HuH-7 (cell line): Measurements from ENCODE around the gene CYB5B.

Experiments
- DNase-seq: peaks from one replicate; pipeline ENCODE4 v3.0.0; 2011; ENCODE audit warnings: low spot score

The CYB5B gene

DNA sequence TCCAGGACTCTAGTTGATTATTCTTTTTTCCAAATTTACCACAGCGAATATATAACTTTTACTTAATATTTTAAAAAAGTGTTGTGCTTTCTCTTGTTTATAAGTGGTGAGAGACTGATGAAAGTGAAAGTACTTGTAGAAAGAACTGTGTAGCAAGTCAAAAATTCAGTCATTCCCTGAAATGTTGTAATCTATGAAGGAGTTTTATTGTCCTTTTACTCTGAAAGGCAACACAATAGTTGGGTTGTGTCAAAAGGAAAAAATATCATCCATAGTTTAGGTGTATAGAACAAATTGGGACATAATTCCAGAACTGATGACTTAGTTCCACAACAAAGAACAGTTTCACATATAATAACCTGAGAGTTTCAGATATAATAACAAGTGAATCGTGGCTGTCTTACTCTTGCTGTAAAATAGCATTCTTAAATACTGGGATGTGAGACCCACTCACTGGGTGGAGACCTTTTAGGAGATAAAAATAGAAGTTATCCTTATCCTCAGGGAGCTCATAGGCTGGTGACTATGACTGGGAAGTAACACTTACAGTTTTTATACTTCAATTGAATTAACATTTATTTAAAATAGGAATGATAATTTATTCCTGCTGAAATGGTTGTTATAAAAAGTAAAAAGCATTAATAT is 20.6 kb downstream of the CYB5B start:
- no peak for DNase-seq

DNA sequence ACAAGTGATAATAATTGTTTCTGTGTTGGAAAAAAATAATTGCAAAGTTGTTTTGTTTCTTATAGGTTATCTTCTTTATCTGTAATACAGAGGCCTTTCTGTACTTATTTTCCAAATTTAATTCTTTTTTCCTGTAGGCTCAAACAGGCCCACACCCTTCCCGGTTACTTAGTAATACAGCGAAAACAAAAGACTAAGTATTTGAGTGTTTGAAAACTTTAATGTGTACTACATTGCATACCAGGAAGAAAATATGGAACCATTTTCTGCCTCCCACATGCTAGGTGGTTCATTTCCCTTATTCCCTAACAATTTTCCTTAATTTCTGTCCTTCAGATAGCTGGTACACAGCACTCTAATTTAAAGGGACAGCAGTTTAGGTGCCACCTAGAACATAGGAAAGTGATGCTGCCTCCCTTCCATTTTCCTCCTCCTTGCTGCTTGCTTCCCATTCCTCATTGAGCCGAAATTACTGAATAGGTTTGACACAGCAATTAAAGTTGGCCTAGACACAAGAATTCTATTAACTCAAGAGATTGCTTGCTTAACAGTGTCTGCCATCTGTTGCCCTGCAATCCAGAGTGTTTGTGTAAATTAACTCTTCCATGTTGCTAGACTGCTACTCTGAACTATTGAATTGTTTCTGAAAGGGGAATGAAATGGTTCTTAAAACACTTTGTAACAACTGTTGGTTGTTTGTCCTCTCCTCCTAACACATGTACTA is 24.2 kb downstream of the CYB5B start:
- DNase-seq = no peak

DNA sequence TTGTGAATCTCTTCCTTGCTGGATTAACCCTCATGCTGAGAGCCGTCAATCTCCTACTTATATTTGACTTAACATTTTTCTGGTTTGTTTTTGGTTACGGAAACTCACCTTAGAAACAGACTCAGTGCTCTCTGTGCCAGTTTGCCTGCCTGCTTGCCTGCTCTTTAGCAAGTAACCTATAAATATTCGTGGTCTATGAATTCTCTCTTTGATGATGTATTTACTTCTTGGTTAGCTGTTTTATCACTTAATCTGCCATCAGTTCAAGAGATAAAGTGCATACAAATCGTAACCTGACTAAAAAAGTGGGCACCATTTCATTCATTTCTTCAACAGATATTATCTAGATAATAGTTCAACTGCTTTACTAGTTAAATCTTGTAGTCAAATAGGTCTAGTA is 26.7 kb downstream of the CYB5B start:
- DNase-seq = no peak

DNA sequence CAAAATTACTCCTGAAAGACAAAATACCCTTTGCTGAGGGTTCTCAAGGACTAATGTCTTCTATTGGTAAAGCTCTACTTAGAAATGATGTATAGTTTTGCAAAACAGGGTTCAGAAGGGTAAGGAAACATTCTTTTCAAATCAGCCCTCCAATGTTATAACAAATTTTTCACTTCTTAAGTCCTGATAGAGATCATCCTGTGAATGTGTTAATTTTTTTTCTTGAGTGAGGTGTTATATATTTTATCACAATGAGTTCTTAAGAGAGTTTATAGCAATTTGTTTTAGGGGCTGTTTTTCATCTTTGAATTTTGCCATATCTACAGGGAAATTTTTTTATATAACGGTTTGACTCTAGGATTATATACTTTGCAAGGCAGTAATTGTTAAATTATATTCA is 29.5 kb downstream of the CYB5B start:
- DNase-seq = no peak

DNA sequence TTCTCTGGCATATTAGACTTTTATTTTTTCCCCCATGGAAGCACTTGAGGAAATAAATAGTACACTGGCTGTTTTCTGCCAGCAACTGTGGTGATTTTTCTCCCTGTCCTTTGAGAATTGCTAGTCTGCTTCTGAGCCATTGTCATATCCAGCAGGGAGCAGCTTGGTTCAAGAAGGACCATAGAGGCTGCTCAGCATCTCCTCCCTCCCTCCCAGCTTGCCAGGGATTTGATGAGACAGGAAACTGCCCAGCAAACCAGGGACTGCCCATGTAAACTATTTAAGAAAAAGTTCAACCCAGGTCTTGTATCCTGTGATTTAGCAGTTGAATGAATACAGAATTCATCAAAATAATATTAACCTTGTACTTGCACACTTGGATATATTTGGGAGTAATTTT is 39.5 kb downstream of the CYB5B start:
- no peak for DNase-seq

DNA sequence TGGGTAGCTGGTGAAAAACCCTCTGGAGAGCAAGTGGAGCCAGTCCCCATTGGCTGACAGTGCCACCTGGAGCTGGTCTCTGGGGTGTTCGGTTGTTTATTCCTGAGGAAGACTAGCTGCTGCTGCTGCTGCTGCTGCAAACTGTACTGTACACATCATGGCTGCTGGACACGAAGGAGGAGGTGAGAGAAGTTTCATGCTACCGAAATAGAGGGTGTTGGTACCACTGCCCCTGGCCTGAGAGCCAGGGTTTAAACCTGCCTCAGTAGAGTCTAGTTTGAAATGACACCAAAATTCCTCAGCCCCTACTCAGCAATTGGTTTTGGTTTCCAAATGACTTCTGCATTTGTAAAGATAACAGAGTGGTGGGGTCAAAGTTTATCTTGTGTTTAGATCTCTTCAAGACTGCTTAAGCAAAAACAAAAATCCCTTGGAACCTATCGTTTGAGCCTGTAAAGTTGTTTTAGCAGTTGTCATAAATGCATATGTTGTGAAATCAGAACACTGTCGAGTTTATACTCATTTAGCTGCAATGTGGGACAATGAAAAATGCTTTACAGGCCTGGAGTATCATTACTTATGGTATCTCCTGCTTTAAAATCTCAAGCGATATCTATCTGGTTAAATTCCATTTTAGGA is 40.8 kb downstream of the CYB5B start:
- DNase-seq = no peak

DNA sequence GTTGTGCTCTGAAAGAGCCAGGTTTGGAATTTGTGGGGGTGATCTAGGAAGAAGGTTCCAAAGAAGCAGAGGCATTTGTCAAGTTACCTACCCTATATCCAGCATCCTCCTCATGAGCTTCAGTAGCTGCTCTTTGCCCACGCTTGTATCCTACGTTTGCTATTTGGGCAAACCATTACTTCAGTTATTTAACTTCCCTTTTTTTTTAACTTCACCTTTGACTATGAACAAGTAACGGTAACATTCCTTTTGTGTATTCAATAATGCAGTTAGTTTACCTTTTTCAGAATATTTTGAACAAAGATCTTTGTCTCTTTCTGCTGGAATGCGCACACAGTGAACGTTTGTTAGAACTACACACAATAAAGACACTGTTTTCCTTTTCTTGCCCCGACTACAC is 41.5 kb downstream of the CYB5B start:
- no peak for DNase-seq

DNA sequence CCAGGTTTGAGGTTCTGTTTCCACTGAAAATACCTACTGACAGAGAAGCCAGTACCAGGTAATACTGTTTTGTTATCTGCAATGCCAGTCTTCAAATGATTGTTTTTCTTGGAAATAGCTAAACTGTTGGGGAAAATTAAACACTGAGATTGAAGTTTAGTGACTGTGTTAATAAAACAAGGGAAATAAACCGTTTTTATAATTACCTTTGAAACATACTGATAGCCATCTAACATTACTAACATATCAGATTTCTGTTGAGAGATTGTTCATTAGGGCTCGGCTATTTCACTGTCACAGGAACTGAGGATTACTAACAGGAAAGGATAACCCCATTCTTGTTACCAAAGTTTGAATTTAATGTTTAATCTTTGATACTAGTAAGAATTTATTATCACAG is 42.1 kb downstream of the CYB5B start:
- DNase-seq = no peak

DNA sequence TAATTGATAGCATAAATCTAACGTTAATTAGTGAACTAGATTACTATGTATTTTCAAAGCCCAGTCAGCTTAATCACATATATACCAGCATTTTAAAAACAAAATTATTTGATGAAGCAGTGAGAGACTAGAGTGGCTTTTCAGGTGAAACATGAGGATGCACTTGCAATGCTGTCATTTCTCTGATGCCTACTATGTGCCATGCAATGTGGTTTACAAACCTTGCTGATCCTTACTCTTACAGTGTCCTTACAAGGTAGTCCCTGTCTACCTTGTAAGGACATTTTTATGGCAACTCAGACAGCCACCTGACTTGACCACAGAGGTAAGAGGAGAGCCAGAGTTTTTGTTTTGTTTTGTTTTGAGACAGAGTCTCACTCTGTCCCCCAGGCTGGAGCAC is 42.7 kb downstream of the CYB5B start:
- DNase-seq = no peak

DNA sequence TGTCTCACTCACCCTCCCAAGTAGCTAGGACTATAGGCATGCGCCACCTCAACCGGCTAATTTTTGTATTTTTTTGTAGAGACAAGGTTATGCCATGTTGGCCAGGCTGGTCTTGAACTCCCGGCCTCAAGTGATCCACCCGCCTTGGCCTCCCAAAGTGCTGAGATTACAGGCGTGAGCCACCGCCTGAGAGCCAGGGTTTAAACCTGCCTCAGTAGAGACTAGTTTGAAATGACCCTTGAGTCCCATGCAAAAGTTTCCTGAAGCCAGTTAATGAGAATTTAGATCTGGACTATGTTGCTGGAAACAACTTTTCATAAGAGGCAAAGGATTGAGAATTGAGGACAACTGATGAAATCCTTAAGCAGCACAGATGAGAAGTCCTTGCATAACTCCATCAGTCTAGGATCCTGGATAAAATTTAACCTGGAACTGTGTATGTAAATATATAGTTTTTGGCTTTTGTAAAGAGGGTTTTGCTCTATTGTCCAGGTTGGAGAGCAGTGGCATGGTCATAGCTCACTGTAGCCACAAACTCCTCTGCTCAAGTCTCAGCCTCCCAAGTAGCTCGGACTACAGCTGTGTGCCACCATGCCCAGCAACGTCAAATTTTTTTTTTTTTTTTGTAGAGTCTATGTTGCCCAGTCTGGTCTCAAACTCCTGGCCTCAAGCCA is 43.2 kb downstream of the CYB5B start:
- no peak for DNase-seq

DNA sequence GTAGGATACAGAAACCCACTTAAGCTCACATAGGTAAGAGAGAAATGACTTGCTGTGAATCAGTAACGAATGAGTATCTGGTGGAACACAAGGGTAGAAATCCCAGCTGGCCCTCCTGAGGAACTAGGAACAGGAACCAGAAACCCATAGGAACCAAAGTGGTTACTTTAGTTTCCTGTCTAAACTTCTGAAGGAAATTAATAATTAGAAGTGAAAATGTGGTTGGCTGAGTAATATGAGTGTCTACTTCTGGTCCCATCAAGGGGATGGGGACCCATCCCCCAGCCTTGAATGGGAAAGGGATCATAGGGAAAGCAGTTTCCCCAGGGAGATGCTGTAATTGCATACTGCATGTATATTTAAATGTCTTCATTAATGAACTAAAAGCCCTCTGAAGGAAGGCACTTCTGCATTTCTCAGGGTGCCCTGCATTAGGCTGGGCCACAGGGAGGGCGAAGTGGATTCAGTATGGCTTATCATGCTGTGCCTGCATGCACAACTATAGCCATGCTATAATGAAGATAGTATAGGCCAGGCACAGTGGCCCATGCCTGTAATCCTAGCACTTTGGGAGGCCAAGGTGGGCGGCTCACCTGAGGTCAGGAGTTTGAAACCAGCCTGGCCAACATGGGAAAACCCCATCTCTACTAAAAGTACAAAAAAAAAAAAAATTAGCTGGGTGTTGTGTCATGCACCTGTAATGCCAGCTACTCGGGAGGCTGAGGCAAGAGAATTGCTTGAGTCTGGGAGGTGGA is 45.6 kb downstream of the CYB5B start:
- DNase-seq = no peak

DNA sequence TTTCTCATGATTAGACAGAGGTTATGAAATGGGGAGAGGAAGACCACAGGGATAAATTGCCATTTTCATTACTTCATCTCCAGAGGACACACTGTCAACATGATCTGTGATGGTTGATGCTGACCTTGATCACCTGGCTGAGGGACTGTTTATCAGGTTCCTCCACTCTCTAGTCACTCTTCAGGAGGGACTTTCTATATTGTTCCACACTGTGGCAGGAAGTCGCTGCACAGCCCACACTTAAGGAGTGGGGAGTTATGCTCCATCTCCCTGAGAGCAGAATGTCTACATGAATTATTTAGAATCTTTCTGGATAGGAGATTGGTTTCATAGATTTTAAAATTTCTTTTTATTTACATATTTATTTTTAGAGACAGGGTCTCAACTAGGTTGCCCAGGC is 46.7 kb downstream of the CYB5B start:
- no peak for DNase-seq

DNA sequence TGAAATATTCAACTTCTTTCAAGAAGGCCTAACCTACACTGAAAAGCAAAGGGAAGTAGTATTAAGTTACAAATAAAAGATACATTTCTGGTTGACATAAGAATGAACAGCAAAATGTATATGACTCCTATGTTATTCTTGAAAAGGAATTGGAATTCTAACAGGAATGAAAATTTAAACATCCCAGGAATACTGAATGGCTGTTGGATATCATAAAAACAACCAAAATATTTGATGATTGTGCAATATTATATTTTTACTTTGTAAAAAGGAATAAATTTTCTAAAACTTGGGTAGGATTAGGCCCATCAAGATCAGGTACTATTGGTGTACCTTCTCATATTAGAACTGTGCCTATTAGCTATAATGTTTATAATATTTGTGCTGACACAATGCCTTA is 50.0 kb downstream of the CYB5B start:
- no peak for DNase-seq

DNA sequence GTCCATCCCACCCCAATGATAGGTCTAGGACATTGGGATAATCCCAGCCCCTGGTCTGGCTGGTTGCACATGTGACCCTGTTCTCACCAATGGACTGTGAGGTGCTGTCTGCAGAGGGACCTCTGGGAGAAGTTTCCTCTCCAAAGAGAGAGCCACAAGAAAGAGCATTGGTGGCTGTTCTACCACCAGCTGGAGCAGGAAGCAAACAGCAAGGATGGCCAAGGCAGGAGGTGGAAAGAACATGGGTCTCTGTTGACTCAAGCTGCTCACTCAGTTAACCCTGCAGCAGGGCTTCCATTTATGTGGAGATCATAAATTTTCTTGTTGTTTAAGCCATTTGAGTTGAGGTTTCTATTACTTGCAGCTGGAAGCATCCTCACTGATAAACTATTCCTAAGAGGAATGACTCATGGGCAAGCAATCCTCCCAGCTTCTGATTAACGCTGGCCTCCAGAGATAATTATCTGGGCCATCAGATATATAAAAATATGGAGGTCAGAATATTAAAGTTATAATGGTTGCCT is 52.6 kb downstream of the CYB5B start:
- peak; percentile 31 for DNase-seq

DNA sequence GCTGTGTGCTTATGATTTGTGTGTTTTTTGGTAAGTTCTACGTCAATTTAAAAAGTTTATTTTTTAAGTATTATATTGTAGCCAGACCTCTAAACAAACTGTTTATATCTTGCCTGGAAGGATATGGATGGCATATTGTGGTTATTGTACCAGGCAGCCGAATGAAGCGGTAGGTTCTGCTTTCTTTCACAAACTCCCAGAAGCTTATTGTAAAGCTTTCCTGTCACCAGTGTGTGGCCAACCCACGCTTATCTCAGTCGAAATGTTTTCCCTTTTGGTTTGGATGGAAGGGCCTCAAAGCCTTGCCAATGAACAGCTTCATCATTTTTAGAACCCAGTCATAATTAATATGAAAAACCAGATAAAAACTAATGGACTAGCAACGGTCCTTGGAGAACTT is 53.1 kb downstream of the CYB5B start:
- DNase-seq = no peak

DNA sequence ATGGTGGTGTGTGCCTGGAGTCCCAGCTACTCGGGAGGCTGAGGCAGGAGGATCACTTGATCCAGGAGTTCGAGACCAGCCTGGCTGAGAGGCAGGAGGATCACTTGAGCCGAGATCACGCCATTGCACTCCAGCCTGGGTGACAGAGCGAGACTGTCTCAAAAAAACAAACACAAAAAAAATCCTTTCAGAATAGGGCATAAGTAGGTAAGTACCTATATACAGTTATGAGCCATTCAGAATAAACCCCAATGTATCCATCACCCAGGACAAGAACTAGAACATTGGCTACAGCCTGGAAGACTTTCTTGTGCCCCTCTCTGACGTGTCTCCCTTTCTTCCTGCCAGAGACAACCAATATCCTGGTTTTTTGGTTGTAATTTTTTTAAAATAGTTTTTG is 54.3 kb downstream of the CYB5B start:
- no peak for DNase-seq

DNA sequence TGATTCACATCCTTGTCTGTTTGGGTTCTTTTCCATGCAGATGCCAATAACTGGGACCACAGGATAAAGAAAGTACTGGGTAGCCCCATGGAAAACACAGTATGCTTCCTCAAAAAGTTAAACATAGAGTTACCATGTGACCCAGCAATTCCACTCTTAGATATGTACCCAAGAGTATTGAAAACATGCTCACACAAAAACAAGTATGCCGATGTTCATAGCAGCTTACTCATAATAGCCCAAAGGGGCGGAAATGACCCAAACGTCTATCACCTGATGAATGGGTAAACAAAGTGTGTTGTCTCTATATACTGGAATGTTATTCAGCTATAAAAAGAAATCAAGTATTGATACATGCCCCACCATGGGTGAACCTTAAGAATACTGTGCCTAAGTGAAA is 55.4 kb downstream of the CYB5B start:
- no peak for DNase-seq

DNA sequence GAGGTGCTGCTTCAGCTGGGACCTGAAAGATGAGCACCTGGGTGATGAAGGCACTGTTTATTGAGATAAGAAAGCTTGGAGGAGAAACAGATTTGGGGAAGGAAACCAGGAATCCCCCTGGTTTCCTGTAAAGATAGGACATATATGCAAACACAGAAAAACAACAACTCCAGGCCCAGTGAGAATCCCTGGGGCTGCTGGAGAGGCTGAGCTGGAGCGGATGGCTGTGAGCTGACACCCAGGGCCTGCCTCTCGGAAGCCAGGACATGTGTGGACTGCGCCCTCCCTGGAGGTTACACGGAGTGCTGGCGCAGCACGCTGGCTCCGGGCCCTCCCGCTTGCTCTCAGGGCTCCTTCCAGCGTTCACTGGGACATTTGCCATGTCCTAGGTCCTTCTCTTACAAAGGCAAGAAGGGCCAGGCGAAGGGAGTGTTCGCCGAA is 57.5 kb downstream of the CYB5B start:
- DNase-seq = no peak

DNA sequence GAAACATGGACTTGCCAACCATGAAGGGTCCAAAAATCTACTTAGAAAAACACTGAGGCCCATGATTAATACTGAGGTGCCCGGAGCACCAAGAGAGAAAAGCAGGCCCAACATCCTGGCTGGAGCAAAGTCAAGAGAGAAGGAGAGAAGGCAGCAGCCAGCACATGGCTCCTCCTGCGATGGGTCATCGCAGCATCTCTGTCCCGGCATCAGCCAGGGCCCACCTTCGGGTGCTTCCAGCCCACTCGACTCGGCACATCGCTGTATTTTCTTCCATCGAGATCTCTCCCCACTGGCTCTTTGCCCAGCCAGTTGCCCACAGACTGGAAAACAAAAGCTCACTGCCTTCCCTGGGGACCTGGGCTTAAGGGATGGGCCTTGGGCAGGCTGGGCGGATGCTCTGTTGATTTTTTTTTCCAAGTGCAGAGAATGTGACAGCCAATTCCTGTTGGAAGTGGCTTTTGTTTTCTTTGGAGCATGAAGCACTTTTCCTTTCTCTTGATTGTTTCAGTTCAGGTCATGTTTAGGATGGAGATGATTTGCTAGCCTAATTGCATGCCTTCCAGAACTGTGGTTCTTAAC is 58.1 kb downstream of the CYB5B start:
- DNase-seq = no peak

DNA sequence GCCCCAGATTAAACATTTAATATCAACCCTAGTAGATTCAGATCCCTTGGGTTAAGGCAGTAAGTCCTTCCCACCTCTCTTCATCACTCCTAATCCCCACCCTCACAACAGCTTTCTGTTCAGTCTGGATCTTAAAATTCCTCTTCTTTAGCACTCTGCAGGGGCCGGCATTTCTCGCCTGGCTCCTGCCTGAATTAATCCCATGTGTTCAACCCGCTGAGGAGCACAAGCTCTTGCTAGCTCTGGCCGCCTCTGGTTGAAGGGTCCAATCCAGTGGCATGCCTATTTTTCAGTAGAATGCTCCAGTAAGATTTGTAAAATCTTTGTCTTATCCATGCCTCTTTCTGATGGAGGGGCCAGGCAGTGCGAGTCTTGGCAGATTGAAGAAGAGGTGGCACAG is 59.2 kb downstream of the CYB5B start:
- no peak for DNase-seq

DNA sequence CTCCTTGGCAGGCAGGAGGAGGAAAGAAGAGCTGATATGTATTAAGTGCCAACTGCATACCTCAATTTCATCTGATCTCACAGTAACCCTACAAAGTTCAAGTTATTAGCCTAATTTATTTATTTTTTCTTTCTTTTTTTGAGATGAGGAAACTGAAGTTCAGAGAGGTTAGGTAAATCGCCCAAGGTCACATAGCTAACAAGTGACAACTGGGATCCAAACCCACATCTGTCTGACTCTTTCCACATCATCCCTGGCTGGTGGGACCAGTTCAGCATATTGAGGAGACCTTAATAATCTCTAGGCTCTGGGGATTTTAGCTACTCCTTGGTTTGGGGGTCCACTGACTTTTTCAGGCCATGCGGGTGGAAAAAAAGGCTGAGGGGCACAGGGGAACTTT is 60.9 kb downstream of the CYB5B start:
- no peak for DNase-seq

DNA sequence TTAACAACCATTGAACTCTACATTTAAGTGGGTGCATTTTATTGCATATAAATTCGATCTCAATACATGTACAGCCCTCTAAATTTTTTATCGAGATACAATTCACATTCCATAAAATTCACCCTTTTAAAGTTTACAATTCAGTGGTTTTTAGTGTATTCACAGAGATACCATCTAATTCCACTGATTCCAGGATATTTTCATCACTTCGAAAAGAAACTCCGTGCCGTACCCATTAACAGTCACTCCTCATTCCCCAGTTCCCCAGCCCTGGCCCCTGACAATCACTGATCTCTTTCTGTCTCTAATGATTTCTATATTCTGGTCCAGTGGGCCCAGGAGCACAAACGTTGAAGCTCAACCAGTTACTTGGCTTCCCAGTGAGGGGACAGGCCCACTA is 61.4 kb downstream of the CYB5B start:
- DNase-seq = no peak
